HL-60 (cell line): Measurements from ENCODE around the gene PRG2.

ENCODE experiments used
- DNase-seq, 2 experiments: peaks; one replicate each; pipeline ENCODE4 v3.0.0-alpha.2; 2010 to 2020; ENCODE audit warnings: low read depth in 1 of 2, low spot score in 1 of 2
- H3K27ac ChIP-seq: fragments of 250-450 bp; sonication (Bioruptor Pico); replicated peaks from 2 replicates; pipeline ENCODE4 v1.5.1; 2020; ENCODE audit warnings: mild to moderate bottlenecking, moderate library complexity
- H3K27me3 ChIP-seq: fragments of 250-450 bp; sonication (Bioruptor Pico); 2 replicates; pipeline ENCODE4 v1.5.1; 2021; ENCODE audit warnings: mild to moderate bottlenecking, moderate library complexity; ENCODE audit not compliant: insufficient read depth, poor library complexity, severe bottlenecking
- H3K4me3 ChIP-seq: replicated peaks from 2 replicates; pipeline ENCODE4 v1.5.1; 2011; ENCODE audit warnings: mild to moderate bottlenecking, control low read depth, low read length; ENCODE audit not compliant: insufficient read depth
- CTCF ChIP-seq: IDR thresholded peaks from one replicate; pipeline ENCODE4 v1.5.1; 2011; ENCODE audit warnings: low read length, control low read depth, inconsistent platforms; ENCODE audit not compliant: insufficient read depth
- GABPA ChIP-seq: IDR thresholded peaks from 2 replicates; pipeline ENCODE4 v1.6.1; 2012; ENCODE audit warnings: low read depth
- POLR2AphosphoS5 ChIP-seq: IDR thresholded peaks from 2 replicates; pipeline ENCODE4 v1.6.1; 2012; ENCODE audit warnings: low read depth
- REST ChIP-seq: IDR thresholded peaks from 2 replicates; pipeline ENCODE4 v1.6.1; 2012; ENCODE audit warnings: low read depth; ENCODE audit not compliant: insufficient replicate concordance
- SPI1 ChIP-seq: IDR thresholded peaks from 2 replicates; pipeline ENCODE4 v1.6.1; 2012; ENCODE audit warnings: low read depth, mild to moderate bottlenecking, borderline replicate concordance

PRG2 gene

GRCh38 chr11:57436031-57436430 is 45.6 kb upstream of the PRG2 start:
- TF ChIP-seq GABPA (no peak), CTCF (no peak), REST (no peak)
- Histone ChIP-seq H3K27me3 (no peaks in the 10 kb centered on the region), H3K4me3 (no peak overlapping the region), H3K27ac (no peak overlapping the region)
- DNase-seq: no peak

GRCh38 chr11:57434640-57435546 is 44.4 kb upstream of the PRG2 start:
- peak; percentile 33; the same call in 1 of the 2 replicates for TF ChIP-seq POLR2AphosphoS5
- no peak for TF ChIP-seq GABPA
- H3K27ac ChIP-seq: peak overlapping the region; percentile 13
- no peaks in the 10 kb centered on the region for H3K27me3 ChIP-seq
- DNase-seq: peak; percentile 72 to 89
- no peak overlapping the region for H3K4me3 ChIP-seq

- DNase-seq: peak; percentile 47 to 79
- H3K27ac ChIP-seq: peak overlapping the region; percentile 60
- no peak for TF ChIP-seq REST
- no peak for TF ChIP-seq SPI1
- no peak for TF ChIP-seq POLR2AphosphoS5
- TF ChIP-seq GABPA: no peak
- TF ChIP-seq CTCF: no peak
These were observed 42.3 kb upstream of the PRG2 start for GRCh38 chr11:57432714-57433163.

GRCh38 chr11:57432149-57432561 is 41.7 kb upstream of the PRG2 start:
- 0 out of 2 replicates have a peak overlapping the region, but pooled peaks have one; percentile 1 for H3K4me3 ChIP-seq
- DNase-seq: peak; percentile 34 to 76
- H3K27me3 ChIP-seq: no peaks in the 10 kb centered on the region
- TF ChIP-seq GABPA (no peak), SPI1 (peak; percentile 76), CTCF (no peak)
- peak overlapping the region; percentile 60 for H3K27ac ChIP-seq

More at GRCh38 chr11:57432714-57433163, 42.3 kb upstream of the PRG2 start:
- Histone ChIP-seq H3K4me3 (no peak overlapping the region), H3K27me3 (no peaks in the 10 kb centered on the region)
